ENCODE results near the gene SF3A2.
A peak's percentile ranks its signal among the peaks of the same experiment; 100 is the strongest.

- no peak for TF ChIP-seq REST (IDR thresholded peaks at IDR 0.05; ENCODE audit: low read depth)
- TF ChIP-seq YY1 (IDR thresholded peaks at IDR 0.05; ENCODE audit: low read depth): 0 out of 2 replicates have a peak, but pooled peaks have one; percentile 53
- TF ChIP-seq RAD21 (IDR thresholded peaks at IDR 0.05; ENCODE audit: low read depth): peak; percentile 46; the same call in 1 of the 2 replicates
- no peak for TF ChIP-seq USF1 (IDR thresholded peaks at IDR 0.05)
- no peak for TF ChIP-seq CREB1 (IDR thresholded peaks at IDR 0.05; ENCODE audit: low read depth)
- no peak for TF ChIP-seq NFIC (IDR thresholded peaks at IDR 0.05)
- TF ChIP-seq EP300 (IDR thresholded peaks at IDR 0.05; ENCODE audit: borderline replicate concordance): no peak
- no peak for TF ChIP-seq MAX (IDR thresholded peaks at IDR 0.05)
- TF ChIP-seq TAF1 (IDR thresholded peaks at IDR 0.05; ENCODE audit: low read depth): no peak
- TF ChIP-seq CEBPB (IDR thresholded peaks at IDR 0.05): no peak
These were observed 25.0 kb downstream of the SF3A2 start for GRCh38 chr19:2261438-2262172.

Measured in Ishikawa (cell line).